ENCODE data around the gene SPG7. TPM values are rescaled to one million over a fixed set of nuclear protein-coding genes. Genes with fewer than 3 reads are reported as not detected.
A peak's percentile ranks its signal among the peaks of the same experiment; 100 is the strongest.

SPG7 gene
- total RNA-seq, 1 experiment from 2014 or later: 82.4 TPM

DNA sequence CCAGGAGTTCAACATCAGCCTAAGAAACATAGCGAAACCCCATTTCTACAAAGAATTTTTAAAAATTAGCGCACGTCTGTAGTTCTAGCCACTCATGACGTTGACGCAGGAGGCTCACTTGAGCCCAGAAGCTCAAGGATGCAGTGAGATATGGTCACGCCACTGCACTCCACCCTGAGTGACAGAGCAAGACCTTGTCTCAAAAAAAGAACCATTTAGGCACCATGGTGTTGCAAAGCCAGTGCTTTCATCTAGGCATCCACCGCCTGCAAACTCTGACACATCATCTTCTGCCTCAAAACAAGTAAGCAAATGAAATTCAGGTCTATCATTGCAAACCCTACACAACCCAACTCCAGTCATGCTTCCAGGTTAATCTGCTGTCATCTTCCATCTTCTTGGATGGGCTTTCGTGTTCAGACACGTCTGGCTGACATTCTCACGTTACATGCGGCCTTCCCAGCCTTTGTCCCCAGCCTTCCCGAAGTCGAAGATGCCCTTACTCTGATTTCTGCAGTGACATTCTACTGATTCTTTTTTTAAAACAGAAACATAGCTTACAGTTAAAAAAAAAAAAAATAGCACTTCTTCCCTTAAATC lies 26.7 kb upstream of the SPG7 start:
- ChIA-PET POLR2A (interaction anchor here (1.1 to 1.9 kb wide), 4 partner anchors 9 to 39 kb away, joined by 3 to 10 read pairs (median 4); partner anchors contain the start of gene ANKRD11), CTCF (interaction anchor here (0.7 kb wide), 1 partner anchor 625 kb away, joined by 3 read pairs; the partner anchor contains the start of genes GALNS and TRAPPC2L)
- Mint-ChIP-seq H3K27me3 (ENCODE audit: insufficient read depth, unreplicated experiment) (no peaks in the 10 kb centered on the region), H3K4me1 (ENCODE audit: insufficient read depth, unreplicated experiment) (peaks cover 58% of the 10 kb centered on the region), H3K4me3 (ENCODE audit: unreplicated experiment) (peak overlapping the region; percentile 49), H3K9me3 (ENCODE audit: unreplicated experiment) (no peaks in the 10 kb centered on the region), H3K27ac (ENCODE audit: low read depth, unreplicated experiment) (peak overlapping the region; percentile 61), H3K36me3 (ENCODE audit: insufficient read depth, unreplicated experiment) (peaks cover 20% of the 10 kb centered on the region)
- no TSS peak for BruUV-seq (replicated peaks)
- intact Hi-C loops (cut with micrococcal nuclease): no loop called here
- TF ChIP-seq, protein P1, sequence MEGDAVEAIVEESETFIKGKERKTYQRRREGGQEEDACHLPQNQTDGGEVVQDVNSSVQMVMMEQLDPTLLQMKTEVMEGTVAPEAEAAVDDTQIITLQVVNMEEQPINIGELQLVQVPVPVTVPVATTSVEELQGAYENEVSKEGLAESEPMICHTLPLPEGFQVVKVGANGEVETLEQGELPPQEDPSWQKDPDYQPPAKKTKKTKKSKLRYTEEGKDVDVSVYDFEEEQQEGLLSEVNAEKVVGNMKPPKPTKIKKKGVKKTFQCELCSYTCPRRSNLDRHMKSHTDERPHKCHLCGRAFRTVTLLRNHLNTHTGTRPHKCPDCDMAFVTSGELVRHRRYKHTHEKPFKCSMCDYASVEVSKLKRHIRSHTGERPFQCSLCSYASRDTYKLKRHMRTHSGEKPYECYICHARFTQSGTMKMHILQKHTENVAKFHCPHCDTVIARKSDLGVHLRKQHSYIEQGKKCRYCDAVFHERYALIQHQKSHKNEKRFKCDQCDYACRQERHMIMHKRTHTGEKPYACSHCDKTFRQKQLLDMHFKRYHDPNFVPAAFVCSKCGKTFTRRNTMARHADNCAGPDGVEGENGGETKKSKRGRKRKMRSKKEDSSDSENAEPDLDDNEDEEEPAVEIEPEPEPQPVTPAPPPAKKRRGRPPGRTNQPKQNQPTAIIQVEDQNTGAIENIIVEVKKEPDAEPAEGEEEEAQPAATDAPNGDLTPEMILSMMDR (IDR thresholded peaks at IDR 0.05; ENCODE audit: unreplicated experiment): no peak
- DNase-seq (ENCODE audit: unreplicated experiment): peak; percentile 44

DNA sequence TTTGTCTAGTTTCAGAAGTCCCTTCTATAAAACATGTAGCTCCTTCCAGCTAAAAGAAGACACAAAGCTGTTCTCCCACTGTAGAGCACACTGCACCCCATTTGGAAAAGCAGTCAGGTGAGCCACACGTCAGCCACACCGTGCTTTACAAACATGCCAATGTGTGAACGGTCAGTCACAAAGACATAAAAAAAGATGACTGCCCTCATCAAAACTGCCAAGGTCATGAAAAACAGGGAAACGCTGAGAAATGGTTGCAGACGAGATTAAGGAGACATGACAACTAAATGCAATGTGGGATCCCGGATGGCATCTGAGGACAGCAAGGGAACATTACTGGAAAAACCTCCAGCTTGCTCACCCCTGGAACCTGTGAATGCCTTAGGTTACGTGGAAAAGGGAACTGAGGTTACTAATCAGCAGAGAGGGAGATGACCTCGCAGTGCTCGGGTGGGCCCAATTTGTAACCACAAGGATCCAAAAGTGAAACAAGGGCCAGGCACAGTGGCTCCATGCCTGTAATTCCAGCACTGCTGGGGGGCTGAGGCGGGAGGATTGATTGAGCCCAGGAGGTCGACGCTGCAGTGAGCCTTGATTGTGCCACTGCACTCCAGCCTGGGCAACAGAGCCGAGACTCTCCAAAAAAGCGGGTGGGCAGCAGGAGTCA lies 25.9 kb upstream of the SPG7 start:
- H3K27ac Mint-ChIP-seq (ENCODE audit: low read depth, unreplicated experiment): peak overlapping the region; percentile 61
- peaks cover 52% of the 10 kb centered on the region for H3K4me1 Mint-ChIP-seq (ENCODE audit: insufficient read depth, unreplicated experiment)
- H3K9me3 Mint-ChIP-seq (ENCODE audit: unreplicated experiment): no peaks in the 10 kb centered on the region
- no TSS peak for BruUV-seq (replicated peaks)
- POLR2A ChIA-PET: interaction anchor here (0.8 to 1.9 kb wide), 5 partner anchors 8 to 39 kb away, joined by 3 to 10 read pairs (median 4); partner anchors contain the start of gene ANKRD11
- H3K27me3 Mint-ChIP-seq (ENCODE audit: insufficient read depth, unreplicated experiment): no peaks in the 10 kb centered on the region
- intact Hi-C loops (cut with micrococcal nuclease): no loop called here
- H3K36me3 Mint-ChIP-seq (ENCODE audit: insufficient read depth, unreplicated experiment): peaks cover 21% of the 10 kb centered on the region
- H3K4me3 Mint-ChIP-seq (ENCODE audit: unreplicated experiment): peak overlapping the region; percentile 49
- DNase-seq (ENCODE audit: unreplicated experiment): no peak
- CTCF ChIA-PET: interaction anchor here (0.7 kb wide), 1 partner anchor 625 kb away, joined by 3 read pairs; the partner anchor contains the start of genes GALNS and TRAPPC2L
- TF ChIP-seq, protein P1 (IDR thresholded peaks at IDR 0.05; ENCODE audit: unreplicated experiment): no peak

DNA sequence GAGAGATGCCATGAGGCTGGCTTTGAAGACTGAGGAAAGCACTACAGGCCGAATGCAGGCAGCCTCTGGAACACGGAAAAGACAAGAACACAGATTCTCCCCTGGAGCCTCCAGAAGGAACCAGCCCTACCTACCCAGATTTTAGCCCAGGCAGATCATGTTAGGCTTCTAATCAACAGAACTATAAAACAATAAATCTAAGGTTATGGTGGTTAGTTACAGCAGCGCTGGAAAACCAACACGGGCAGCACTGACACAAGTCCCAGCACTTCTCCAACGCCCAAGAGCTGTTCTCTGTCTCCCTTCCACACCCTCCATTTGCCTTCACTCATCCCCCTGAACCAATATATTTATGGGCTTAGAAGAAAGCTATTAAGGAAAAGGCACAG lies 25.4 kb upstream of the SPG7 start:
- H3K9me3 Mint-ChIP-seq (ENCODE audit: unreplicated experiment): no peaks in the 10 kb centered on the region
- H3K4me3 Mint-ChIP-seq (ENCODE audit: unreplicated experiment): no peak overlapping the region
- DNase-seq (ENCODE audit: unreplicated experiment): no peak
- no peak overlapping the region for H3K27ac Mint-ChIP-seq (ENCODE audit: low read depth, unreplicated experiment)
- ChIA-PET CTCF (no interaction called here), POLR2A (interaction anchor here (0.8 to 2.0 kb wide), 4 partner anchors 8 to 33 kb away, joined by 3 to 8 read pairs (median 4); partner anchors contain the start of gene ANKRD11)
- H3K27me3 Mint-ChIP-seq (ENCODE audit: insufficient read depth, unreplicated experiment): no peaks in the 10 kb centered on the region
- peaks cover 24% of the 10 kb centered on the region for H3K36me3 Mint-ChIP-seq (ENCODE audit: insufficient read depth, unreplicated experiment)
- BruUV-seq (replicated peaks): no TSS peak
- TF ChIP-seq, protein P1 (IDR thresholded peaks at IDR 0.05; ENCODE audit: unreplicated experiment): no peak
- peaks cover 52% of the 10 kb centered on the region for H3K4me1 Mint-ChIP-seq (ENCODE audit: insufficient read depth, unreplicated experiment)
- intact Hi-C loops (cut with micrococcal nuclease): no loop called here

DNA sequence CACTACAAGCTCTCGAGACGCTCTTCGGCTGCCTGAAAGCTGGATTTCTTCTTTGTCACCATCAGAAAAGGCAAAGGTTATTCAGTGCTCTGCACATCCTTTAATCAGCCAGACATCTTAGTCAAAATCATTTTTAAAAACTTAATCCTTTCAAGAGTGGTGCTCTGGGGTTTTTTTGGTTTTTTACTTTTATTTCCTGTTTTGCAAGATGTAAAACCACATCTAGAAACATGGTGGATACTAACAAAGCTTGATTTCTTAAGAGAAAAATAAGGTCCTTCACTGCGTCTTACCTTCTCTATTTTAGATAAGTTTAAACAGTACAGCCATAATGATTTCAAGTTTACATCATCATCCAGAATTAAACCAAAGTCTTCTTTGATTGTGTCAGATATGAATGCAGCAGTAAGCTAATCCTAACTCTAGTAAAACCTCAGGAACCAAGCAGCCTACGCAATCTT lies 24.1 kb upstream of the SPG7 start:
- BruUV-seq (replicated peaks): no TSS peak
- H3K27me3 Mint-ChIP-seq (ENCODE audit: insufficient read depth, unreplicated experiment): no peaks in the 10 kb centered on the region
- TF ChIP-seq, protein P1 (IDR thresholded peaks at IDR 0.05; ENCODE audit: unreplicated experiment): no peak
- no peak overlapping the region for H3K27ac Mint-ChIP-seq (ENCODE audit: low read depth, unreplicated experiment)
- peaks cover 41% of the 10 kb centered on the region for H3K4me1 Mint-ChIP-seq (ENCODE audit: insufficient read depth, unreplicated experiment)
- H3K4me3 Mint-ChIP-seq (ENCODE audit: unreplicated experiment): no peak overlapping the region
- no peak for DNase-seq (ENCODE audit: unreplicated experiment)
- H3K9me3 Mint-ChIP-seq (ENCODE audit: unreplicated experiment): no peaks in the 10 kb centered on the region
- ChIA-PET CTCF (interaction anchor here (0.6 to 1.2 kb wide), 3 partner anchors 40 to 142 kb away, joined by 3 to 4 read pairs (median 4); no protein-coding TSS in a partner anchor), POLR2A (interaction anchor here (0.6 to 2.0 kb wide), 5 partner anchors 10 to 267 kb away, joined by 3 to 8 read pairs (median 3); partner anchors contain the start of gene ZNF778)
- intact Hi-C loops (cut with micrococcal nuclease): no loop called here
- peaks cover 24% of the 10 kb centered on the region for H3K36me3 Mint-ChIP-seq (ENCODE audit: insufficient read depth, unreplicated experiment)
